GM12873 (cell line): ENCODE data around the gene CDH22.
A peak's percentile ranks its signal among the peaks of the same experiment; 100 is the strongest.

Experiments
- CTCF ChIP-seq: IDR thresholded peaks from 2 replicates; pipeline ENCODE4 v1.5.1; 2012; ENCODE audit warnings: low read depth, mild to moderate bottlenecking, moderate library complexity, low read length, control low read depth; ENCODE audit not compliant: insufficient read depth; ENCODE audit errors: missing control alignments

CDH22 gene

GRCh38 chr20:46308258-46309157 lies at the start of gene CDH22:
CDH22 (minus strand) TSS chr20:46308498; CDS start chr20:46251294, 57,204 bp downstream.
- peak; percentile 41 for TF ChIP-seq CTCF

GRCh38 chr20:46357030-46357514 lies 48.8 kb upstream of the CDH22 start:
- TF ChIP-seq CTCF: no peak

- TF ChIP-seq CTCF: no peak
These were observed 48.1 kb upstream of the CDH22 start for GRCh38 chr20:46356195-46357029.

- no peak for TF ChIP-seq CTCF
These were observed 47.5 kb upstream of the CDH22 start for GRCh38 chr20:46355778-46356177.

- no peak for TF ChIP-seq CTCF
These were observed 46.8 kb upstream of the CDH22 start for GRCh38 chr20:46354920-46355654.

- TF ChIP-seq CTCF: no peak
These were observed 45.9 kb upstream of the CDH22 start for GRCh38 chr20:46354207-46354555.
